GM12872 (cell line): ENCODE results near the gene ONECUT3.

Experiments
- CTCF ChIP-seq: IDR thresholded peaks from 3 replicates; pipeline ENCODE4 v1.5.1; 2011; ENCODE audit warnings: low read depth, mild to moderate bottlenecking, low read length, moderate library complexity; ENCODE audit not compliant: insufficient read depth

ONECUT3 gene

DNA sequence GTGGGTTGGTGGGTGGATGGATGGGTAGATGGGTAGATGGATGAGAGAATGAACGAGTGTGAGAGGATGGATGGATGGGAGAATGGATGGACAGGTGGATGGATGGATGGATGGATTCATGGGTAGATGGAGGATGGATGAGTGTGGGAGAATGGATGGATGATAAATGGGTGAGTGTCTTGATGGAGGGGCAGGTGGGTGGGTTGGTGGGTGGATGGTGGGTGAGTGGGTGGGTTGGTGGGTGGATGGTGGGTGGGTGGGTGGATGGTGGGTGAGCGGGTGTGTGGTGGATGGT, 35.4 kb upstream of the ONECUT3 start:
- no peak for TF ChIP-seq CTCF

DNA sequence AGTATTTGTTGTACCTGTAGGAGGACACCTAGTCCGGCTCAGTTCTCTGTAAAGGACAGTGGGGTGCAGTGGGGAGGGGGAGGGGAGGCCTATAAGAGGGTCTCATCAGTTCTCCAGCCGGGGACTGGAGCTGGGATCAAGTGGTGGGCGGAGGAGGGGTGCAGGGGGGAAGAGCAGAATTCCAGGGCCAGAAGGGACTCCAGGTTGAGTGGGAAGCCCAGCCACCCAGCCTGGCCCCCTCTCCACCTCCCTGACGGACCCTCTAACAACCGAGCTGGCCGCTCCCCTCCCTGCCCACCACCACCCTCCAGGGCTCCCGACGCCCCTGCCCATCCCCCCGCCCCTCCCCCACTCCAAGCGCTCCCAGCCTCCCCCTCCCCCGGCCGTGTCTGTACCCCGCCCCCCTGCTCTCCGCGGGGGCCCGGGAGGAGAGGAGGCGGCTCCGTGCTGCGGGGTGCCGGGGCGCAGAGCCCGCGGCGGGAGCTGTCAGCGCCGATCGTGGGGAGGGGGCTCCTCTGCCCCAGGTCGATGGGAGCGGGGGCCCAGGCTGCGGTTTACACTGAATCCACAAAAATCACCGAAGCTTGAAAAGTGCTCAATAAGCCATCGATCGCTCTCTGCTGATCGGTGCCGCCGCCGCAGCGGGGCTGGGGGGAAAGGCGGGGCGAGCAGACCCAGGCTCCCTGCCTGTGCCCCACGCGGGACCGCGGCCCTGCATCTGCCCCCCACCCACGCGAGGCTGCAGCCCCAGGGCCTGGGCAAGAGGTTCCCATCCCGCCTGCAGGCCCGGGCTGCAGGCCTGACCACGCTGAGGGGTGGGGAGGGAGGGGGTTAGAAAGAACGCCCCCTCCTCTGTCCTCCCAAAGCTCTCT, 34.6 kb upstream of the ONECUT3 start:
- no peak for TF ChIP-seq CTCF

DNA sequence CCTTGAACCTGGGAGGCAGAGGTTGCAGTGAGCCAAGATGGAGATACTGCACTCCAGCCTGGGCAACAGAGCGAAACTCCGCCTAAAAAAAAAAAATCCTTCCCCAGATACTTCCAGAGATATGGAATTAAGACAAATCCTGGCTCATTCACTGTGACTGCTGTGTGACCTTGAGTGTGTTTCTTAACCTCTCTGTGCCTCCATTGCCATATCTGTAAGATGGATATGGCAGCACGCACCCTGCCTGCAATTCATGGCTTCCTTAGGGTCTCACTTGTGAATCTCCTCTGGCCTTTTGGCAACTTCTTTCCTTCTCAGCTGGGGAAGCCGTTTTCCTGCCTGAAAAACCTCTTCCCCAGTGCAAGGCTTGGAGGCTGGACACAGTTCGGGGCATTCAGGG, 33.8 kb upstream of the ONECUT3 start:
- no peak for TF ChIP-seq CTCF

DNA sequence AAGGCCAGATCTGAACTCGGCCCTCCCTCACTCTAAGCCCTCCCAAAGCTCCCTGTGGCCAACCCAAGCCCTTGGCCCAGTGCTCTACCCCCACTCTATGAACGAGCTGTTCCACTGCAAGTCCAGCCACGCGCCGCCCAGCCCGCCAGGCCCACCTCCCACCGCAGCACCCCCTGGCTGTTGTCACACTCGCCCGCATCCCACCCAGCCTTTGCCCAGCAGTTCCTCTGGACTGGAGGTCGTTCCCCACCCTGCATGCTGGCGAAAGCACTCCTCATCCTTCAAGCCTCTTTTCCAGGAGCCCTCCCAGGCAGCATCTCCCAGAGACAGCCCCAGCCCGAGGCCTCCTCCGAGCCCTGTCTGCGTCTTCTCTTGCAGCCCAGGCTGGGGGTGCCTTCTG, 33.1 kb upstream of the ONECUT3 start:
- no peak for TF ChIP-seq CTCF

GRCh38 chr19:1725100-1726064, 27.9 kb upstream of the ONECUT3 start:
- no peak for TF ChIP-seq CTCF

- no peak for TF ChIP-seq CTCF
Observed at GRCh38 chr19:1728816-1729567, 24.3 kb upstream of the ONECUT3 start.

DNA sequence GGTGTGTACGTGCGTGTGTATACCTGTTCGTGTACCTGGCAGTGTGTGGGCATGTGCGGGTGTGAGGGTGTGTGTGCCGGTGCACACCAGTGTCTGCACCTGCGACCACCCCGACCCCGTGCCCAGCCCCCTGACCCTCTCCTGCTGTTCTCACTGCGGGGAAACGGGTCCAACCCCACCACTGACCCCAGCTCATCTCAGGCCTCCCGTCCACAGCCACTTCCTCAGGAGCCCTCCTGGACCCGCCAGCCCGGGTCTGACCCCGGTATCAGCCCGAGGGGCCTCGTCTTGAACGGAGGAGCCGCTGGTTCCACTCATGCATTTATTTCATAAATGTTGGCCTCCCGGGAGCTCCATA, 23.8 kb upstream of the ONECUT3 start:
- TF ChIP-seq CTCF: no peak
